ENCODE measurements around the gene AGMO. TPM values are rescaled to one million over a fixed set of nuclear protein-coding genes. Genes with fewer than 3 reads are reported as not detected.

AGMO gene
- polyA plus RNA-seq, 2 of the 4 experiments (the other 2 are of a cell fraction): 2.6 to 7.9 TPM

DNA sequence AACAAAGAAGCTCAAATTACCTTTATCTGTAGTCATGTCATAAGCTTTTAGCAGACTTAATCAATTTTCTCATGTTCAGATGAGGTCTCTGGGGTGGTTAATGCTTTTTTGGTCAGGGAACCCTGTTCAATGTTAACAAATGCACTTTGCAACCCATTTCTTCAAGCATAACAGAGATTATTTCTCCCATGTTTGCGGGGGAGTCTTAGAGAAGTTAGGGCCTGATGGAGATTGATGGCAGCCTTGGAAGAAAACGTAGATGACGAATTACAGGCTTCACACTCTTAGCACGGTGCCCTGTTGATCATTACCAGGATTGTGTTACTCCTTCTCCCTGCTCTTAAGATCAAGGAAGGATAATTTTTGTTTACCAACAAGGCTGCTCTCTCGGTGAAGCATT, 76.4 kb downstream of the AGMO start:
- Histone ChIP-seq H3K9me3 (no peaks in the 10 kb centered on the region), H3K4me1 (no peaks in the 10 kb centered on the region), H3K4me2 (no peak overlapping the region), H3K4me3 (no peak overlapping the region), H3K27ac (no peak overlapping the region)
- ChIA-PET POLR2A (no interaction called here), CTCF (interaction anchor here (0.6 kb wide), 1 partner anchor 468 kb away, joined by 3 read pairs; no protein-coding TSS in a partner anchor)
- ATAC-seq: no peak
- no peak for FAIRE-seq
- TF ChIP-seq FOSL2 (IDR thresholded peaks at IDR 0.05): no peak
- no peak for TF ChIP-seq FOSL2 (CRISPR knock-in tag; IDR thresholded peaks at IDR 0.05)
- TF ChIP-seq RNF2 (IDR thresholded peaks at IDR 0.05; ENCODE audit: borderline replicate concordance, low read depth): no peak
- TF ChIP-seq, protein P1, sequence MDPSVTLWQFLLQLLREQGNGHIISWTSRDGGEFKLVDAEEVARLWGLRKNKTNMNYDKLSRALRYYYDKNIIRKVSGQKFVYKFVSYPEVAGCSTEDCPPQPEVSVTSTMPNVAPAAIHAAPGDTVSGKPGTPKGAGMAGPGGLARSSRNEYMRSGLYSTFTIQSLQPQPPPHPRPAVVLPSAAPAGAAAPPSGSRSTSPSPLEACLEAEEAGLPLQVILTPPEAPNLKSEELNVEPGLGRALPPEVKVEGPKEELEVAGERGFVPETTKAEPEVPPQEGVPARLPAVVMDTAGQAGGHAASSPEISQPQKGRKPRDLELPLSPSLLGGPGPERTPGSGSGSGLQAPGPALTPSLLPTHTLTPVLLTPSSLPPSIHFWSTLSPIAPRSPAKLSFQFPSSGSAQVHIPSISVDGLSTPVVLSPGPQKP (IDR thresholded peaks at IDR 0.05; ENCODE audit: low read depth, low read length): no peak
- no peak for TF ChIP-seq FOXS1 (CRISPR knock-in tag; IDR thresholded peaks at IDR 0.05)
- no peak for TF ChIP-seq HDAC2 (IDR thresholded peaks at IDR 0.05)
- TF ChIP-seq HOXB5 (CRISPR knock-in tag; IDR thresholded peaks at IDR 0.05): no peak
- TF ChIP-seq NPAS2 (CRISPR knock-in tag; IDR thresholded peaks at IDR 0.05; ENCODE audit: borderline replicate concordance): no peak
- TF ChIP-seq CHD2 (IDR thresholded peaks at IDR 0.05; ENCODE audit: low read length, partially characterized antibody): no peak
- TF ChIP-seq JUN (IDR thresholded peaks at IDR 0.05): no peak
- no peak for TF ChIP-seq SREBF2 (IDR thresholded peaks at IDR 0.05)
- TF ChIP-seq EHMT2 (IDR thresholded peaks at IDR 0.05; ENCODE audit: low read depth): no peak
- no peak for TF ChIP-seq NFE2L2 (conservative IDR thresholded peaks at IDR 0.05; ENCODE audit: low read length)
- TF ChIP-seq RFX5 (IDR thresholded peaks at IDR 0.05): no peak
- no peak for TF ChIP-seq EP300 (IDR thresholded peaks at IDR 0.05)
- TF ChIP-seq POLR2A (IDR thresholded peaks at IDR 0.05; ENCODE audit: low read length): no peak
- TF ChIP-seq POLR2AphosphoS2 (conservative IDR thresholded peaks at IDR 0.05; ENCODE audit: low read length): no peak
- TF ChIP-seq CEBPB (IDR thresholded peaks at IDR 0.05): no peak
- TF ChIP-seq FOSB (CRISPR knock-in tag; IDR thresholded peaks at IDR 0.05): no peak
- no peak for DNase-seq (ENCODE audit: low read depth in 1 of 2, low spot score in 1 of 2)
- 40% methylated on average over 5 of the region's 5 CpGs for WGBS (ENCODE audit: missing lambda C conversion rate)

GRCh38 chr7:15481132-15481531, 80.7 kb downstream of the AGMO start:
- ATAC-seq (no peak), FAIRE-seq (no peak), DNase-seq (ENCODE audit: low read depth in 1 of 2, low spot score in 1 of 2) (no peak)
- Histone ChIP-seq H3K4me3 (no peak overlapping the region), H3K4me2 (no peak overlapping the region), H3K4me1 (no peaks in the 10 kb centered on the region), H3K9me3 (no peaks in the 10 kb centered on the region), H3K27ac (no peak overlapping the region)
- WGBS (ENCODE audit: missing lambda C conversion rate): 31% methylated on average over 2 of the region's 2 CpGs
- POLR2A ChIA-PET: no interaction called here
- no peak for TF ChIP-seq BCL3 (IDR thresholded peaks at IDR 0.05)
- CTCF ChIA-PET: interaction anchor here (0.6 kb wide), 2 partner anchors 14 to 283 kb away, joined by 3 to 4 read pairs; no protein-coding TSS in a partner anchor

DNA sequence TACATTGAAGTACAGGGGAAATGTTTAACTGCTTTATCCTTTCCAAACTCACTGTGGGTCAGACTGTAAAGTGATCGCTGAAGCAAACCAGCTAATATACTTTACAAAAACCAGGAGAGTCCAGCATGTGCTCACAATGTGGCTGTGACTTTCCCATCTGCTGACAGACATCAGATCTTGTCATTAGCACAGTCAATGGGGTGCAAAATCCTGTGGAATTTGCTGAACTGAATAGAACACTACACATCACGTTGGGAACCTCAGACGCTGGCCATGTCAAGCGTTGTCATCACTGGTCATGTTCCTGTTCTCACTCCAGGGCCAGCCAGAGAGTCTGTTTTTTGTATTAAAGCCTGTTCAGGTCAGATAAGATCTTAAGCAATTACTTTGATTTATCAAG, 83.4 kb downstream of the AGMO start:
- H3K4me1 ChIP-seq: no peaks in the 10 kb centered on the region
- TF ChIP-seq HOXA7 (CRISPR knock-in tag; IDR thresholded peaks at IDR 0.05): no peak
- TF ChIP-seq EHF (CRISPR knock-in tag; IDR thresholded peaks at IDR 0.05): no peak
- no peak for TF ChIP-seq MYC (IDR thresholded peaks at IDR 0.05; ENCODE audit: borderline replicate concordance, low read length)
- no peak for TF ChIP-seq ZNF302 (CRISPR knock-in tag; IDR thresholded peaks at IDR 0.05)
- no peak for TF ChIP-seq EHMT2 (IDR thresholded peaks at IDR 0.05; ENCODE audit: low read depth)
- TF ChIP-seq HOXB5 (CRISPR knock-in tag; IDR thresholded peaks at IDR 0.05): no peak
- no peak for TF ChIP-seq ATOH8 (CRISPR knock-in tag; IDR thresholded peaks at IDR 0.05; ENCODE audit: low read depth)
- TF ChIP-seq GATA3 (IDR thresholded peaks at IDR 0.05; ENCODE audit: borderline replicate concordance): no peak
- TF ChIP-seq CBX2 (IDR thresholded peaks at IDR 0.05; ENCODE audit: borderline replicate concordance, low read depth): no peak
- TF ChIP-seq CBX8 (IDR thresholded peaks at IDR 0.05): no peak
- TF ChIP-seq REST (IDR thresholded peaks at IDR 0.05): no peak
- TF ChIP-seq FOSL2 (IDR thresholded peaks at IDR 0.05): no peak
- TF ChIP-seq FOSL2 (CRISPR knock-in tag; IDR thresholded peaks at IDR 0.05): no peak
- TF ChIP-seq ZC3H11A (IDR thresholded peaks at IDR 0.05): no peak
- TF ChIP-seq NPAS2 (CRISPR knock-in tag; IDR thresholded peaks at IDR 0.05; ENCODE audit: borderline replicate concordance): no peak
- TF ChIP-seq SREBF2 (IDR thresholded peaks at IDR 0.05): no peak
- H3K4me2 ChIP-seq: no peak overlapping the region
- ChIA-PET POLR2A (no interaction called here), CTCF (no interaction called here)
- H3K27ac ChIP-seq: no peak overlapping the region
- H3K9me3 ChIP-seq: no peaks in the 10 kb centered on the region
- no peak for DNase-seq (ENCODE audit: low read depth in 1 of 2, low spot score in 1 of 2)
- H3K4me3 ChIP-seq: no peak overlapping the region
- 56% methylated on average over 4 of the region's 4 CpGs for WGBS (ENCODE audit: missing lambda C conversion rate)
- no peak for ATAC-seq
- no peak for FAIRE-seq
